GM20000 (cell line): ENCODE data around the gene SCAF1.

ENCODE experiments used
- DNase-seq: peaks from one replicate; pipeline ENCODE4 v3.0.0; 2012; ENCODE audit warnings: low spot score
- TF ChIP-seq, protein P1 (sequence below): IDR thresholded peaks from 2 replicates; pipeline ENCODE4 v1.5.1; 2012; ENCODE audit warnings: mild to moderate bottlenecking, control low read depth; ENCODE audit errors: extremely low read depth, missing control alignments

Gene SCAF1

GRCh38 chr19:49704888-49705642 lies 63.1 kb downstream of the SCAF1 start:
- TF ChIP-seq, protein P1, sequence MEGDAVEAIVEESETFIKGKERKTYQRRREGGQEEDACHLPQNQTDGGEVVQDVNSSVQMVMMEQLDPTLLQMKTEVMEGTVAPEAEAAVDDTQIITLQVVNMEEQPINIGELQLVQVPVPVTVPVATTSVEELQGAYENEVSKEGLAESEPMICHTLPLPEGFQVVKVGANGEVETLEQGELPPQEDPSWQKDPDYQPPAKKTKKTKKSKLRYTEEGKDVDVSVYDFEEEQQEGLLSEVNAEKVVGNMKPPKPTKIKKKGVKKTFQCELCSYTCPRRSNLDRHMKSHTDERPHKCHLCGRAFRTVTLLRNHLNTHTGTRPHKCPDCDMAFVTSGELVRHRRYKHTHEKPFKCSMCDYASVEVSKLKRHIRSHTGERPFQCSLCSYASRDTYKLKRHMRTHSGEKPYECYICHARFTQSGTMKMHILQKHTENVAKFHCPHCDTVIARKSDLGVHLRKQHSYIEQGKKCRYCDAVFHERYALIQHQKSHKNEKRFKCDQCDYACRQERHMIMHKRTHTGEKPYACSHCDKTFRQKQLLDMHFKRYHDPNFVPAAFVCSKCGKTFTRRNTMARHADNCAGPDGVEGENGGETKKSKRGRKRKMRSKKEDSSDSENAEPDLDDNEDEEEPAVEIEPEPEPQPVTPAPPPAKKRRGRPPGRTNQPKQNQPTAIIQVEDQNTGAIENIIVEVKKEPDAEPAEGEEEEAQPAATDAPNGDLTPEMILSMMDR, result no peak
- no peak for DNase-seq

DNA sequence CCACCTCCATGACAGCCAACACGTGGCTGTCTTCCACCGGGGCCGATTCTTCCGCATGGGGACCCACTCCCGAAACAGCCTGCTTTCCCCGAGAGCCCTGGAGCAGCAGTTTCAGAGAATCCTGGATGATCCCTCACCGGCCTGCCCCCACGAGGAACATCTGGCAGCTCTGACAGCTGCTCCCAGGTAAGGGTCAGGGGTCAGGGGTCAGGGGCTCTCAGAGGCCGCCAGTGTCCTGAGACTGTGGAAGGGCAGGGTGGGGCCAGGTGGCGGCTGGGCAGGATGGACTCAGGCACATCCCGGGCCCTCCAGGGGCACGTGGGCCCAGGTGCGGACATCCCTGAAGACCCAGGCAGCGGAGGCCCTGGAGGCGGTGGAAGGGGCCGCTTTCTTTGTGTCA lies 63.9 kb downstream of the SCAF1 start:
- TF ChIP-seq, protein P1, result no peak
- DNase-seq, result no peak
